NCI-H1092 treated with DMSO at 0.1 percent for 48 hours (cell line): Measurements from ENCODE around the gene SBF1.
"Not testable (repeated sequence)": the region's sequence is repeated elsewhere in the genome, so short reads cannot be mapped to it uniquely, and the experiment has no call there.

Source experiments
- DNase-seq: peaks from one replicate; lab custom pipeline; 2025; lab: John Stamatoyannopoulos, UW

SBF1 gene

DNA sequence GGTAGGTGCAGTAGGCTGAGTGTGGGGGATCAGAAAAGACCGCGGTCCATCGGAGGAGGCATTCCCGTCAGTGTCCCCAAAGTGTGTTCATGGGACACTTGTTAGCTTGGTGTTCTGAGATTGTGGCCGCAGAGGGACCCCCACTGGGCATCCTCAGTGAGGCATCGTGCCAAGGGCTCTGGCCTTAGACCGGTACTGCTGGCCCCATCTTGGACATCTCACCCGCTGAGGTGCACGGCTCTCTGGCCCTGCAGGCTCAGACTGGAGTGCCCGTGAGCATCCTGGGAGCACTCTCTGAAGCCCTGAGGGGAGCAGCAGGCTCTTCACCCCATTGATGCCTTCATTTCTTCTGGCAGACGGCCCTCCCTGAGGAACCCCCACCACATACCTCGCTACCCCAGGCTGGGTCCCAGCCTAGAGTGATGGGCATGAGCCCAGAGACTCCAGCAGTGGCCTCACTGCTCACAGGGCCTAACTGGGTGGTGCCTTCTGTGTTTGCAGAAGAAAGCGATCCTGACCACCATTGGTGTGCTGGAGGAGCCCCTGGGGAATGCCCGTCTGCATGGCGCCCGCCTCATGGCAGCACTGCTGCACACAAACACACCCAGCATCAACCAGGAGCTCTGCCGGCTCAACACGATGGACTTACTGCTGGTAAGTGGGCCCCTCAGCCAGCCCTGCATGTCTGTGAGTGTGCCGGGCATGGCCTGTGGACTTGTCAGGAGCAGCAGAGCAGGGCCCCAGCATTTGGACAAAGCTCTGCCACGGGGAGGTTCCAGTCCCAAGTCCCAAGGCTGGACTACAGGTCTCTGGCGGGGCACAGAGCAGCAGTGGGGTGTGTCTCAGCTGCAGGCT lies 51.6 kb downstream of the SBF1 start:
- DNase-seq = no peak

DNA sequence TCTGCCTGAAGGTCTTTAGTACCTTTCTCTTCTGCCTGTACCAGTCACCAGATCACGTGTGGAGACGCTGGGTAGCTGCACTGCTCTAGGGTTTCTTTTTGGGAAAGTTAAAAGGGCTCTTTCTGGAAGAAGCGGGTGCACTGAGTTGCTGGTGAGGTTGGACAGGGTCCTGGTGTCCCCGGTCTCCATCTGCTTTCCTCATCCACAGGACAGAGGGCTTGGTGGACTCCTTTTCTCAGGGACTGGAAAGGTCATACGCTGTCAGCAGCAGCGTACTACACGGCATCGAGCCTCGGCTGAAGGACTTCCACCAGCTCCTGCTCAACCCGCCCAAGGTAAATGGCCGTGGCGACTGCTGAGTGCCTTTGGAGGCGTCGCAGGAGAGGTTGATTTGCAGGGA lies 52.8 kb downstream of the SBF1 start:
- no peak for DNase-seq

DNA sequence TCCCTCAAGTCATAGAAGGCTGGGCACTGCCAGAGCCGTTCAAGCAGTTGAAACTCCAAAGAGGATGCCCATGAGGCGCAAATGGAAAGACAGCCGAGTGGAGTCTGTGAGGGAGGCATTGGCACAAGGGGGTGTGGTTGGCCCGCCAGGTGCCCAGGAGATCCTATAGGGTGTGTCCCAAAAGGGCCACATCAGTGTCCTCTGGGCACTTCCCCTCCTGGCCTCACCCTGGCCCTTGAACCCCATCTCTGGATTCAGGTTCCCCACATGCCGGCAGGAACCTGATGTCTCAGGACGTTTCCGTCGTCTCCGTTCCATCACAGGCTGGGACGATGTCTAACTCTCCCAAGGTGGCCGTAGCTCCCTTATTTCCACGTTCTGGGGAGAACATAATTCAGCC lies 54.3 kb downstream of the SBF1 start:
- DNase-seq = no peak

DNA sequence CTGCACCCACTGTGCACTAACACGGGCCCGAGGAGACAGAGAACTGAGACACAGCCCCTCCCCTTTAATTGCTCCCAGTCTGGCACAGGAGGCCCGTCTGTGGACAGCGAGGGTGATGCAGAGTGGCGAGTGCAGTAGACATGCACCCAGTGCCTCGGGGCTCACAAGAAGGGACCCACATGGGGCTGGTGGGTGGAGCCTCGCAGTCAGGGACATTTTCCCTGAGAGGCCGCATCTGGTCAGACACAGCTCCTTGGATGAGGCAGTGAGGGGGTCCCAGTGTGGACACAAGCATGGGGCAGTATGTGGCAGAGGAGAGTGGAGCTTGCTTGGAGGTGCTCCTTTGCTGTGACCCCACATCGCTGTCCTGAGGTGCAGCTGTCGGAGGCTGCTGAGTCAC lies 54.8 kb downstream of the SBF1 start:
- no peak for DNase-seq

DNA sequence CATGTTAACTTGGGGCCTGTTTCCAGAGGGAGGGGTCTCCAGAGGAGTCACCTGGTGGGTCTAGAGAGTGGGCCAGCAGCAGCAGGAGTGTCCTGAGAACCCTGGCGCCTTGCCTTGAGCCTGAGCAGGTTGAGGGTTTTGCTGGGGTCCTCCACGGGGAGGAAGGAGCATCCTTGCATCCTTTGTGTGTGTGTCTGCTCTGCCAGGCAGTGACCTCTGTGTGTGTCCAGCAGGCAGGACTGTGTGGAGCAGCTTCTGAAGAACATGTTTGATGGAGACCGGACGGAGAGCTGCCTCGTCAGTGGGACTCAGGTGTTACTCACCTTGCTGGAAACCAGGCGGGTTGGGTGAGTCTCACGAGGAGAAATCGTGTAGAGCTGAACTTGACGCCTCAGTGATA lies 55.7 kb downstream of the SBF1 start:
- DNase-seq = no peak

DNA sequence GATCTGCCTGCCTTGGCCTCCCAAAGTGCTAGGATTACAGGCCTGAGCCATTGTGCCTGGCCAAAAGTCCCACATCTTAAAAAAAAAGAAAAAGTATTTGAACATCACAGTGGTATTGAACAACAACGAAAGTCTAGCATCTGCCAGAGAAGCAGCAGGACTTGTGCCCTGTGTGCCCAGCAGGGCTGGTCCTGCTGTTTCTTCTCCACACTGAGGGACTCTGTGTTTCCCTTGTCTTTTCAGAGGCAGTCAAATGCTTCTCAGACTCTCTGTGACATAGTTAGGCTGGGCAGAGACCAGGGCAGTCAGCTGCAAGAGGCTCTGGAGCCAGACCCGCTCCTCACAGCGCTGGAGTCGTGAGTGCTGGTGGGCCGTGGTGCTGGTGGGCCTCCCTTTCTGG lies 56.2 kb downstream of the SBF1 start:
- no peak for DNase-seq

DNA sequence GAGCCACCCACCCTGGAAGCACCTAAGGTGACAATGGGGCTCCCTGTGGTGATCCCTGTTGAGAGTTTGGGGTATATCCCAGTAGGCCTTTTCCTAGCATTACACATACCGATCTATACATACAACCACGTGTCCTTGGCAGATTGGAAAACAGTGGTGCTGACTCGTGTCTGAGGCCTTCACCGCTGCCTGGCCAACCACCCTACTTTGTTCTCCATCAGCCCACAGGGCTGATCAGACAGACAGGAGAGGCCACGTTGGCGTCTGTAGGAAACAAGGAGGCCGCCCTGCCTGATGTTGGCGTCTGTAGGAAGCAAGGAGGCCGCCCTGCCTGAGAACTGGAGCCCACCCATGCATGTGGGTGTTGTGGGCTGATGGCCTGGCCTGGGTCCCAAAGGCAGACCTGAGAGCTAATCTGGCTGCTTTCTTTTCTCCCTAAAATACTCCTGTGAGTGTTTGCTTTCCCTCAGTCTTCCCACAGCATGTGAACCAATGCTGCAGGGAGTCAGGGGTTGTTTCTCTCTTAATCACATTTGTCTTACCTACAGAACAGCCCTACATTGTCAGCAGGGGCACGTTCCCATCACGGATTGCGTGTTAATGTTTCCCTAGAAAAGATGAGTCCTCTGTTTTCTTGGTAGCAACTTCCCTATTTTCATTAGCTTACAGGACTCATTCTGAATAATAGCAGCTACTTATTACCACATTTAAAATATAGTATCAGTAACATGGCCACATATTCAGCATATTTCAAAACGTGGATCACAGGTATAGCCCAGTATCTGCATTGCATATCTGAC lies 57.2 kb downstream of the SBF1 start:
- DNase-seq = no peak

DNA sequence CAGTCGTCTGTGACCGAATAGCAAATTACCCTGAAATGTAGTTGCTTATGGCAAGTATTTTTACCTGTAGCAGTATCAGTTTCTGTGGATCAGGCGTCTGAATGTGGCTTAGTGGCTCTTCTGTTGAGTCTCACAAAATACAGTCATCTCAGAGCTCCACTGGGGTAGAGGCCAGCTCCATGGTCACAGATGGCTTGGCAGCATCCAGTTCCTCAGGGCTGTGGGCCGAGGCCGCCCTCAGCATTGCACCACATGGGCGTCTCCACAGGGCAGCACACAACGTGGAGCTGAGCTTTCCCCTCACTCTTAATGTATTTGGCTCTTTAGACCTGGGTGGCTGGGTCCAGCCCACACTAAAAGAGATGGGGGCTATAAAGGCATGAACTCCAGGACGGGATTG lies 57.8 kb downstream of the SBF1 start:
- DNase-seq = no peak

DNA sequence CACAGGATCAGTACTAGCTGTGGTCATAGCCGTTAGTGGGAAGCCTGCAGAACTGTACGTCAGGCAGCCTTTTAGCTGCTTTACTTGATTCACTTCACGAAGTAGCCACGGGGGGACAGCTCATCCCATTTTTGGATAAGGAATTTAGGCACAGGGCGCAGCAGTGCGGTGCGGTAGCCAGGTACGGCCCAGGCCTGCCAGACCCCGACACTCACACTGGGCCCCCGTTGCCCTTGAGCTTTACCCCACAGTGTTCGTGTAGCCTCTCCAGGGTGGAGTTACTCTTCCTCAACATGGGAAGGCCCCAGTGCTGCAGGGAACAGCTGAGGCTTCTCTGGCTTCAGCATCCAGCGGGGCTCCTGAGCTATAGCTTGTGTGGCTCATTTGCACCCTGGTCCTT lies 59.4 kb downstream of the SBF1 start:
- DNase-seq = no peak

DNA sequence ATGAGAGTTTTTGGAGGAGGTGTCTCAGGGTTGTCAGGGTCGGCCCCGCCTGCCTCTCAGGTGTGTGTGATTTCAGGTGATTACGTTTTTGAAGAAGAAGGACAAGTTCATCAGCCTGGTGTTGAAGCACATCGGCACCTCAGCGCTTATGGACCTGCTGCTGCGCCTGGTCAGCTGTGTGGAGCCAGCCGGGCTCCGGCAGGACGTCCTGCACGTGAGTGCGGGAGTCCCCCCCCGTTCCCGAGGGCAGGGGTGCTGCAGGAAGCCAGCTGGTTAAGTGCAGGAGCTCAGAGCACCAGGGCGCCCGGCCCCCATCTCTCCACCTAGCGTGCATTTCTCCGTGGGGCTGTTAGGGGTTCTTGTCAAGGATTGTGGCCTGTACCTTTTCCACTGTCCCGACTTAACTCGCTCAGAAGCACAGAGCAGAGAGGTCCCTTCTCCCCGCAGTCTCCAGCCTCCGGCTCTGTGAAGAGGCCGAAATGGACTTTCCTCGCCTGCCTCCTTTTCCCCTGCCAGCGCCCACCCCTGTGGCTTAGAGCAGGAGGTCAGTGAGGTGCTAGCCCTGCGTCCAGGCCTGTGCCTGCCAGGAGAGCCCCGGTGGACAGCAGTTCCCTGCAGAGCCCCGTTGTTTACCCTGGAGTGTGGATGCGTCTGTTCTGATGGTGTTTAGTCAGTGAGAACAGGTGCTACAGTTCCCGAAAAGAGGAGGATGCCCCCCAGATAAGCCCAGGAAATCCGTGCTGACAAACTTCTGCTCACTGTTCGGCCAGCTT lies 60.2 kb downstream of the SBF1 start:
- DNase-seq = no peak

DNA sequence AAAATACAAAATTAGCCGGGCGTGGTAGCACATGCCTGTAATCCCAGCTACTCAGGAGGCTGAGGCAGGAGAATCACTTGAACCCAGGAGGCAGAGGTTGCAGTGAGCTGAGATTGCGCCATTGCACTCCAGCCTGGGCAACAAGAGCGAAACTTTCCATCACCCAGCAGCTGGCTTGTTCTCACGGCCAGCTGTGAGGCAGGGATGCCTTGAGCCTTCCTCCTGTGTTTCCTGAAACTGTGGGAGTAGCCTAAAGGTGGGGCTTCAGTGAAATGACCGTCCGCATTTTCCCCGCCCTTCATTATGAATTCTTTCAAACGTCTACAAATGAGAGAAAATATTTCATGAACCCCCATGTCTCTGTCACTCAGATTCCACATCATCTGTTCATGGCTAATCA lies 65.9 kb downstream of the SBF1 start:
- not testable (repeated sequence) for DNase-seq

DNA sequence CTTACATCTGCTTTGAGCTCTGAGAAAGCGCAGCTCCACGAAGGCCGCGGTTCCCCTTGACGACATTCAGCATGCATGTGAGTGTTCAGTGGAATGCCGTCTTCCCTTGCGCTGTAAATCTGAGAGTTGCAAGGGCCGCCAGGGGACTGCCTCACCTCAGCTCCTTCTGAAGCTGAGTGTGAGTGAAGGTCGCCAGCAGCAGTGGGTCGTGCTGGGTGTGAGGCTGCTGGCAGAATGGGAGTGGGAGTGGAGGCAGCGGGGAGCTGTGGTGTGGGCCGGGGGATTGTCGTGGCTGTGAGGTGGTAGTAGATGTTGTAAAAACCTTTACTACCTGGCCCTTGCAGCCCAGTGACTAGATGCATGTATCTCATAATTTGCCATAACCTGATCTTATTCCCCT lies 66.5 kb downstream of the SBF1 start:
- DNase-seq = no peak

DNA sequence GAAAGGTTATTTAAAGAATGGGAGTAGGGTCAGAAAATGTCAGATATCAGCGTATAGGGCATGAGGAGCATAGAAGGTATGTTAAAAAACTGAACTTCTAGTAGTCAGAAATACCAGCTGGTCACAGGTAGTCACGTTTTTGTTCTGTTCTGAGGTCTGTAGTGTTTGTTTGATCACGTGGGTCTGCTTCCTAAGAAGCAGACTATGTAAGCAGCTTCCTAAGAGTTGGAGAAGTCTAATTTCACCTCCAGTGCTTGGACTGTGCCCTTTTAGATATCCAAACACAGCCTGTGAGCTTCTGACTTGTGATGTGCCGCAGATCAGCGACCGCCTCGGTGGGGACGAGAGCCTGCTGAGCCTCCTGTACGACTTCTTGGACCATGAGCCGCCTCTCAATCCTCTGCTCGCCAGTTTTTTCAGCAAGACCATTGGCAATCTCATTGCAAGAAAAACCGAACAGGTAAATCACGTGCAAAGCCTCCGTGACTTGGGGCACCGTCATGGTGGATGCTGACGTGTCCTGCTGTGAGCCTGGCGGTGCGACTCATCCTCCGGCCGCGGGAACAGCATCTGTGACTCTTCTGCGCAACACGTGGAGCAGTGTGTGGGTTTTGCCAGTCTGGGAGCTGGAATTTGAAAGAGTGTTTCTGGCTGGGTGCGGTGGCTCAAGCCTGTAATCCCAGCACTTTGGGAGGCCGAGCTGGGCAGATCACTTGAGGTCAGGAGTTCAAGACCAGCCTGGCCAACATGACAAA lies 68.2 kb downstream of the SBF1 start:
- DNase-seq = no peak

DNA sequence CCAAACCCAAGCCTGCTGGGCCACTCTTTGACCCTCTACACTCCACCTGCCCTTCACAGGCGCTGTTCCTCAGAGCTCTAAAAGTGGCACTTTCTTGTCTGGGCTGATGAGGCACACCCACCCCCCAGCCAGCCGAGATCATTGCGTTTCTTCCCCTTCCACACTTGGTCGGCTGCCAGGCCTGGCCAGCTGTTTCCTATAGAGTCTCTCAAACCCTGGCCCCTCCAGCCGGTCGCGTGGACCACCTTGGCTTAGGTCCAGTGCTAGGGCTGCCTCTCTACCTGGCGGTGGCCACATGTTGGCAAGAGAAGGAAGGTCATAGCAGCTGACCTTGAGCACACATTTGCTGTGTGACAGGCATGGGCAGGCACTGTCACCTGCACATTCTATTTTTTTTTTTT lies 71.1 kb downstream of the SBF1 start:
- peak; percentile 11 for DNase-seq

DNA sequence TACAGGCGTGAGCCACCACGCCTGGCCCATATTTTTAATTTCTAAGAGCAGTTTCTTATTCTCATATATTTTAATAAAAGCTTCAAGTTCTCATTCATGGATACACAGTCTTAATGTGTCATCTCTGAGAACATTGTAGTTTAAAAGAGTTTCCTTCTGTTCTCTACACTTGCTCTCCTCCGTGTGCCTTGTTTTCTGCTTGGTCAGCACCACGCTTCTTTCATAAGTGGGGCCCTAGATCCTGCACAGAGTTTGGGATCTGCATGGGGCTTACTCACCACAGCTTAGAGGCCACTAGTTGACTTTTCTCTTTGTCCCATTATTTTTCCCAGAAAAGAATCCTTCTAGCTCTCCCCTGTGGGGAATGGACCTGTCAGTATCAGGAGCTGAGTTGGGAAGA lies 72.9 kb downstream of the SBF1 start:
- DNase-seq = no peak

DNA sequence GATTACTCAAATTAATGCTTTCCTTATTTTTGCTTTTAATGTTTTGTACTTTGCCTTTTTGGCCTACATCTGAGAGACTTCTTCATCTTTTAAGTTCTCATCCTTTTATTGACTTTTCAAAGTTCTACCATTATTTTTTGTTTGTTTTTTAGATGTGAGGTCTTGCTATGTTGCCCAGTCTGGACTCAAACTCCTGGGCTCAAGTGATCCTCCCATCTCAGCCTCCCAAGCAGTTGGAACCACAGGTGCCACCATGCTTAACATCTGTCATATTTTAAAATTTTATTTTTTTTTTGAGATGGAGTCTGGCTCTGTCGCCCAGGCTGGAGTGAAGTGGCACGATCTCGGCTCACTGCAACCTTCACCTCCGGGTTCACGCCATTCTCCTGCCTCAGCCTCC lies 73.9 kb downstream of the SBF1 start:
- no peak for DNase-seq

DNA sequence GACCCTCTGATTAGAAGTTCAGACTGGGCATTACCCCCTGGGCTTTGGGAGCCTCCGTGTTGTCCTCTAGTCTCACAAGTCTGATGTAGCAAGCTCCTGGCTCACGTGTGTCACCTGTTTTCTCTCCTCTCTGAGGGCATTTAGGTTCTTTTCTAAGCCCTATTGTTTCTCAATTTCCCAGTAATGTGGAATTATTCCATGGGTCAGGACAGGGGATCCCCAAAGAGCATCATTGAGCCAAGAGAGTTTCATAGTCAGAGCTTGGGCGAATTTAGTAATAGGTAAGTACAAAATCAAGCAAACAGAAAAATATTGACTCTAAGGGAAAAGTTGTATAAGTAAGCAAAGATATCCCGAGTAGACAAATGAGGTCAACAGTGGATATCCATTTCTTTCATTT lies 74.4 kb downstream of the SBF1 start:
- no peak for DNase-seq

DNA sequence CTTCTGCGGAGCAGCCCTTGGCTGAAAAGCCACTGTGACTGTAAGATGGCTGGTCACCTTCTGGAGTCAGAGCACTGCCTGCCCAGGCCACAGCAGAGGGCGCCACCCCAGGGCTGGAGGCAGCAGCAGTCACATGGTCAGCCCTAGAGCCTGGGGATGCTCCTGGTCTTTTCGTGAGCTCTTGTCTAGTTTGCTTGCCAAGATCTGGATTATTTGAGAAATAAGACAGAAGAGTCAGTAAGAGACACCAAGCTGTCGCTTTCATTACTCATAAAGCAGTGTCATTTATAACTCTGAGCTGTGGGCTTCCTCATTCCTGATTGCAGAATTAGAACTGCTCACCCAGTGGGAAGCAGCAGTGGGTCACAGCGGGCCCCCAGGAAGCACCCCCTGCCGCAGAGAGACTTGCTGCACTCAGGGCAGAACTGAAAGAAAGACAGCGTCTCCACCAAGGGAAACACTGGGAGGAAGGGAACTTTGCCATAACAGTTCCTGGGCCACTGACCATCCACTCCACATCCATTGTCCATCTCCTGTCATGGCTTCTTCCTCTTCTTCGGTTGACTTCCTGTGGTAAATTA lies 75.0 kb downstream of the SBF1 start:
- DNase-seq = no peak

DNA sequence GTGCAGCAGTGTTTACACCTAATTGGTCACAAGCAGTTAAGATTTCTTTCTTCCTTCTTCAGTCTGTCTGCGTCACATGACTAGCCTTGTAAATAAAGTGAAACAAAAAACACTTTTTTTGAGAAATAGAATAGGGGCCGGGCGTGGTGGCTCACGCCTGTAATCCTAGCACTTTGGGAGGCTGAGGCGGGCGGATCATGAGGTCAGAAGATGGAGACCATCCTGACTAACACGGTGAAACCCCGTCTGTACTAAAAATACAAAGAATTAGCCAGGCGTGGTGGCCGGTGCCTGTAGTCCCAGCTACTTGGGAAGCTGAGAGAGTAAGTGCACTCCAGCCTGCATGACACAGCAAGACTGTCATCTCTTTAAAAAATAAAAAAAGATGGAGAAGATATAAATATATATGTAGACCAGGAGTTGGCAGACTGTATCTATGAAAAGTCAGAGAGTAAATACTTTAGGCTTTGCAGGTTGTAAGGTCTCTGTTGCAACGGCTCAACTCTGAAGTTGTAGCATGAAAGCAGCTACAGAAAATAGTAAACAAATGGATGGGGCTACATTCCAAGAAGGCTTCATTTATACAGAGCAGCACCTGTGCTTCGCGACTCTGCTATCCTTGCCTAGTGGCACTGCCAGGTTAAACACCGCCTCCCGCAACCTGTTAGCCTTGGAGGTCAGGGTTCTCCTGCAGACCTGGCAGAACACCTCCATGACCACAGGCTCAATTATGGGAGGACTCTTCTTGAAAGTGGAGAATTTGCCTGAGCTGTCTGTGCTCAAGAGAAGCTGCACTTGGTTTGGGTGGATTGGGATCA lies 75.8 kb downstream of the SBF1 start:
- DNase-seq = no peak

DNA sequence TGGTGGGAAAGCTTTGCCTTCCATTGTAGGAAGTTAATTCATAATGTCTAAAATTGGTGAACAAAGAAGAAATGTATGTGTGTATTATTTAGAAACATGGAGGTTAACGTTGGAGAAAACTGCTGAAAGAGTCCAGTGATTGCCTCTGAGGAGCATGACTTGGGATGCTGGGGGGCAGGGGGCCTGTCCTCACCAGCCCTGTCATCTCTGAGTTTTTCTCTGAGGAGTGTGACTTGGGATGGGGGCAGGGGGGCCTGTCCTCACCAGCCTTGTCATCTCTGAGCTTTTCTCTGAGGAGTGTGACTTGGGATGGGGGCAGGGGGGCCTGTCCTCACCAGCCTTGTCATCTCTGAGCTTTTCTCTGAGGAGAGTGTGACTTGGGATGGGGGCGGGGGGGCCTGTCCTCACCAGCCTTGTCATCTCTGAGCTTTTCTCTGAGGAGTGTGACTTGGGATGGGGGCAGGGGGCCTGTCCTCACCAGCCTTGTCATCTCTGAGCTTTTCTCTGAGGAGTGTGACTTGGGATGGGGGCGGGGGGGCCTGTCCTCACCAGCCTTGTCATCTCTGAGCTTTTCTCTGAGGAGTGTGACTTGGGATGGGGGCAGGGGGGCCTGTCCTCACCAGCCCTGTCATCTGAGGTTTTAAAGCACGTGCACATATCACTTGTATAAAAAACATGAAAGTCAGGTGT lies 77.3 kb downstream of the SBF1 start:
- not testable (repeated sequence) for DNase-seq
